Body of pancreas (tissue), 4 donors: ENCODE results near the gene REG4. TPM values are rescaled to one million over a fixed set of nuclear protein-coding genes. Genes with fewer than 3 reads are reported as not detected.
A peak's percentile ranks its signal among the peaks of the same experiment; 100 is the strongest.

Source experiments
- ATAC-seq: fragments of 150-250 bp; one replicate; pipeline ENCODE4 v1.9.1; 2016
- DNase-seq, 4 donors: peaks; one replicate each; pipeline ENCODE4 v3.0.0-alpha.2; 2019
- H3K27ac ChIP-seq, 4 donors: fragments of 200-600 bp; sonication (generic); 1 replicate in 3 of 4; 2 replicates in 1 of 4; pipeline versions ENCODE4 v1.5.1 to v1.6.1; 2016 to 2019; ENCODE audit warnings: mild to moderate bottlenecking in 1 of 4, mixed read lengths in 1 of 4, moderate library complexity in 1 of 4
- H3K27me3 ChIP-seq, 2 donors: fragments of 200-600 bp; sonication (generic); one replicate each; pipeline ENCODE4 v1.6.0; 2016; ENCODE audit warnings: mild to moderate bottlenecking in 1 of 2
- H3K36me3 ChIP-seq, 2 donors: fragments of 200-600 bp; sonication (generic); replicated peaks in 1 of 2; 2 replicates each; pipeline ENCODE4 v1.5.1; 2016; ENCODE audit warnings: low read depth in 2 of 2; ENCODE audit not compliant: insufficient read depth in 1 of 2
- H3K4me1 ChIP-seq: fragments of 200-600 bp; sonication (generic); one replicate; pipeline ENCODE4 v1.6.0; 2016
- H3K4me3 ChIP-seq, 2 donors: fragments of 200-600 bp; sonication (generic); 1 replicate in 1 of 2; 2 replicates in 1 of 2; pipeline ENCODE4 v1.5.1; 2016 to 2019
- H3K9me3 ChIP-seq, 3 donors: fragments of 200-600 bp; sonication (generic); 1 replicate in 2 of 3; 2 replicates in 1 of 3; pipeline ENCODE4 v1.5.1; 2016
- POLR2A ChIP-seq, 3 donors: fragments of 450-650 bp; IDR thresholded peaks; one replicate each; pipeline ENCODE4 v1.6.1; 2016; ENCODE audit warnings: antibody characterized with exemption in 3 of 3, mild to moderate bottlenecking in 2 of 3
- WGBS, 2 donors: methylation state at CpG; one replicate each; pipeline ENCODE4 v1.1.5; 2017; 5-methylcytosine and 5-hydroxymethylcytosine counted together
- intact Hi-C: fragments of 100-400 bp; cut with DNase I; formaldehyde crosslinking; loops from one replicate; pipeline ENCODE4 v1.15.1; 2023
- total RNA-seq, 2 donors: library from RNA; depleted of rRNA; stranded (reverse); fragments of >200 nt; gene quantifications; one replicate each; pipeline ENCODE4 v1.1.0, GENCODE V29; 2016
- TF ChIP-seq, protein P1 (sequence below), 7 experiments: fragments of 450-650 bp in 4 of 7; fragments of 200-600 bp in 3 of 7; sonication (generic) in 3 of 7; IDR thresholded peaks; one replicate each; pipeline ENCODE4 v1.5.1; 2016 to 2019; ENCODE audit warnings: antibody characterized with exemption in 7 of 7

The REG4 gene
- total RNA-seq, 2 donors from 2014 or later, result 9.2 to 30.9 TPM

DNA sequence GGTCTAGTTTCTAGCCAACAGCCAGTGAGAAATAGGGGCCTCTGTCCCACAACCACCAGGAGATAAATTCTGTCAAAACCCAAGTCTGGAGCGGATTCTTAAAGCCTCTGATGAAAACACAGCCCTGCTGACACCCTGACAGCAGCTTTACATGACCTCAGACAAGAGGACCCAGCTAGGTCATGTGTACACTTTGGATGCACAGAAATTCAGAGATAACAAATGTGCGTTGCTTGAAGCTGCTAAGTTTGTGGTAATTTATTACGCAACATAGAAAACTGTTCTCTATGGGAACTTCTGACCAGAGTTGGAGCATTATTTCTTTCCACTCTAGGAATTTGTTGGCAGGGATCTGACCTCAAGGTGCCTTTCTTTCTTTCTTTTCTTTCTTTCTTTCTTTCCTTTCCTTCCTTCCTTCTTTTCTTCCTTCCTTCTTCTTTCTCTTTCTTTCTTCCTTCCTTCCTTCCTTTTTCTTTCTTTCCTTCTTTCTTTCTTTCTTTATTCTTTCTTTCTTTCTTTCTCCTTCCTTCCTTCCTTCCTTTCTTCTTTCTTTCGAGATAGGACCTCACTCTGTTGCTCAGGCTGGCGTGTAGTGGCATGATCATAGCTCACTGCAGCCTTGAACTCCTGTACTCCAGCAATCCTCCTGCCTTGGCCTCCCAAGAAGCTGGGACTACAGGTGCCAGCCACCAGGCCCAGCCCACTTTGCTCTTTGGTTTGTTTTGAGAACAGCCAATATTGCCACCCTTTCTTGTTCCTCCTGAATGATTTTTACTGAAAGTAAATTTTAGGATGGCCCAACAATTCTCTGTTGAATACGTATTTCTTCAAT, 27.7 kb downstream of the REG4 start:
- DNase-seq (no peak), ATAC-seq (no peak)
- WGBS, 2 donors, result 61 to 74% methylated on average over 6 of the region's 6 CpGs
- no peaks in the 10 kb centered on the region for H3K9me3 ChIP-seq
- H3K4me1 ChIP-seq, result peaks cover 58% of the 10 kb centered on the region
- TF ChIP-seq, protein P1, sequence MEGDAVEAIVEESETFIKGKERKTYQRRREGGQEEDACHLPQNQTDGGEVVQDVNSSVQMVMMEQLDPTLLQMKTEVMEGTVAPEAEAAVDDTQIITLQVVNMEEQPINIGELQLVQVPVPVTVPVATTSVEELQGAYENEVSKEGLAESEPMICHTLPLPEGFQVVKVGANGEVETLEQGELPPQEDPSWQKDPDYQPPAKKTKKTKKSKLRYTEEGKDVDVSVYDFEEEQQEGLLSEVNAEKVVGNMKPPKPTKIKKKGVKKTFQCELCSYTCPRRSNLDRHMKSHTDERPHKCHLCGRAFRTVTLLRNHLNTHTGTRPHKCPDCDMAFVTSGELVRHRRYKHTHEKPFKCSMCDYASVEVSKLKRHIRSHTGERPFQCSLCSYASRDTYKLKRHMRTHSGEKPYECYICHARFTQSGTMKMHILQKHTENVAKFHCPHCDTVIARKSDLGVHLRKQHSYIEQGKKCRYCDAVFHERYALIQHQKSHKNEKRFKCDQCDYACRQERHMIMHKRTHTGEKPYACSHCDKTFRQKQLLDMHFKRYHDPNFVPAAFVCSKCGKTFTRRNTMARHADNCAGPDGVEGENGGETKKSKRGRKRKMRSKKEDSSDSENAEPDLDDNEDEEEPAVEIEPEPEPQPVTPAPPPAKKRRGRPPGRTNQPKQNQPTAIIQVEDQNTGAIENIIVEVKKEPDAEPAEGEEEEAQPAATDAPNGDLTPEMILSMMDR (IDR thresholded peaks at IDR 0.05), result no peak
- no peak for TF ChIP-seq POLR2A (IDR thresholded peaks at IDR 0.05)
- intact Hi-C loops, result no loop called here
- H3K4me3 ChIP-seq, result no peak overlapping the region
- no peaks in the 10 kb centered on the region for H3K27me3 ChIP-seq
- H3K36me3 ChIP-seq, result no peaks in the 10 kb centered on the region
- peak overlapping the region in 2 of 4 donors; percentile 8 to 20 for H3K27ac ChIP-seq

DNA sequence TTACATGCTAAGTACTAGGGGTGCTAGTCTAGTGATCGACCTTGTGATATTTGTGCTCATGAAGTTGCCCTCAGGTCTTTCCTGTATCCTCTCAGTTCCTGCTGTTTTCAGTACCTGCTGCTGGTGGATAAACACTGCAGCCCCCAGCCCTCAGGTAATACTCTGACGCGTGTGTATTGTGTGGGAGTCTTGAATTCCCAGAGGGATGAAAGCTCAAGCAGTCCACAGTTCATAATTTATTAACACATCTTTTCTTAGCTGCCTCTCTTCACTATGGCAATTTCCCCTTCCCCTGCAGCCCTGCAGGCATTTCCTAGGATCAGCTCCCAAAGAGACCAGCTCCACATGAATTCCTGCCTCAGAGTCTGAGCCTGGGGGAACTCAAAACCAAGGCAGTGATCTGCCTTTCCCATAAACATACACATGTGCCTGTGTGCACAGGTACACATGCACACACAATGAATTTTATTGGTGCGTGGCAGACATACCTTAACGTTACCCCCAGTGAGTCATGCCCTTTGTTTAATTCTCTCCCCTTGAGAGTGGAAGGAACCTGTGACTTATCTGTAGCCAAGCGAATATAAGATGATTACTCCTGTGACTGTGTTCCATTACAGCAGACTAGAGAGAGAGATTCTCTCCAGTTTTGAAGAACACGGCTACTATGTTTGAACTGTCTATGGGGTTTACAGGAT, 28.5 kb downstream of the REG4 start:
- H3K4me1 ChIP-seq, result peaks cover 52% of the 10 kb centered on the region
- TF ChIP-seq, protein P1 (IDR thresholded peaks at IDR 0.05), result no peak
- TF ChIP-seq POLR2A (IDR thresholded peaks at IDR 0.05), result no peak
- no peak for ATAC-seq
- DNase-seq, result no peak
- H3K9me3 ChIP-seq, result no peaks in the 10 kb centered on the region
- intact Hi-C loops, result no loop called here
- 73 to 78% methylated on average over 7 of the region's 7 CpGs for WGBS, 2 donors
- no peaks in the 10 kb centered on the region for H3K27me3 ChIP-seq
- no peak overlapping the region for H3K4me3 ChIP-seq
- no peaks in the 10 kb centered on the region for H3K36me3 ChIP-seq
- no peak overlapping the region for H3K27ac ChIP-seq

DNA sequence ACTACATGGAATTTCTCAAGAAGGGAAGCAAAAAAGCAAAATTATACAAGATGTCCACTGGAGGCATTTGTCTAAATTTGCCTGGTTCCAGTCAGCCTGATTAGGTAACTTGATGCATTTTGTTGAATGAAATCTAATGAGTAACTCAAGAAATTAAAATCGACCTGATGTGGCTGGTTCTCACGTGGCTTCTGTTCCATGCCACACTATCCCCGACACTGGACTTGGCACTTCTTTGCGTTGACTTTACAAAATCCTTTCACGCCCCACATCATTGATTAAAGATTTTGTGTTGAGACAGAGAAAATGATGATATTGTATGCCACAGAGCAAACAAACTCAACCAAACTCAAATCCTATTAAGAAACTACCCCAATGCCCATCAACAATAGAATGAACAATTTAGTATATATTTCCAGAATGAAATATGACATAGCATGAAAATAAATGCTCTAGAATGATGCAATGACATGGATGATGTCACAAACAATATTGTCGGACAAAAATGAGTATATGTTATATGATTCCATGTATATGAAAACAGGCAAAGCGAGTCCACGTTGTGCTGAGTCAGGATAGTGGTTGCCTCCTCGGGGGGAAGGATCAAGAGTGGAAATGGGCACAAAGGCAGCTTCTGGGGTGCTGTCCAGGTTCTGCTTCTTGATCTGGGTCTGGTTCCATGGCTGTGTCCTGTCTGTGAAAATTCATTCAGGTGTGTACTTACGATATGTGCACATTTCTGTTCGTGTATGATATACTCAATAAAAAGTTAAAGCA, 29.6 kb downstream of the REG4 start:
- no peaks in the 10 kb centered on the region for H3K9me3 ChIP-seq
- H3K36me3 ChIP-seq, result no peaks in the 10 kb centered on the region
- intact Hi-C loops, result no loop called here
- TF ChIP-seq POLR2A (IDR thresholded peaks at IDR 0.05), result no peak
- TF ChIP-seq, protein P1 (IDR thresholded peaks at IDR 0.05), result no peak
- H3K4me3 ChIP-seq, result no peak overlapping the region
- H3K4me1 ChIP-seq, result peaks cover 45% of the 10 kb centered on the region
- DNase-seq (no peak), ATAC-seq (no peak)
- H3K27me3 ChIP-seq, result no peaks in the 10 kb centered on the region
- no peak overlapping the region for H3K27ac ChIP-seq
- WGBS, 2 donors, result 91 to 95% methylated on average over 11 of the region's 11 CpGs

DNA sequence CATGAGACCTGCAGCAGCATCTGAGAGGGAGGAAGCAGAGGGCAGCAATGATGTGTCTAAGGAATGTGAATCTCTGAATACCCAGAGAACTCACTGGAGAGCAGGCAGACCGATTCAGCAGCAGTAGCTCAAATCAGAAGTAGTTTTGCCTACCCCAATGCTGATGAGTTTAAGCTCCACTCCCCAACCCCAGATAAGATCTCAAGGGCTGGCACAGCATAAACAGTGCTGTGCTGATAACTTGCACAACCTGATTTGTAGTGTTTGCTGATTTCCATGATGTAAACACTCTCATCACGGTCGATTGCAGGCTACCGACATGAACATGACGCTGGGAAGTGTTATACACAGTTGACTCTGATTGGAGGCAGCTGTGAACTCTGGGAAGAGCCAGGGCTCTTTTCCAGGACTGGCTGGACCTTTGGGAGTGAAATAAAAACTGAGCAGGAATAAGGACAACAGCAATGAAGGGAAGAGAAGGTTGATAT, 31.3 kb downstream of the REG4 start:
- H3K36me3 ChIP-seq, result no peaks in the 10 kb centered on the region
- ATAC-seq (peak; percentile 84), DNase-seq (peak; percentile 30 to 68 (median 54))
- 4 to 14% methylated on average over 5 of the region's 5 CpGs for WGBS, 2 donors
- H3K4me1 ChIP-seq, result peaks cover 35% of the 10 kb centered on the region
- no peaks in the 10 kb centered on the region for H3K9me3 ChIP-seq
- H3K4me3 ChIP-seq, result no peak overlapping the region
- TF ChIP-seq, protein P1 (IDR thresholded peaks at IDR 0.05), result no peak
- no peak for TF ChIP-seq POLR2A (IDR thresholded peaks at IDR 0.05)
- H3K27me3 ChIP-seq, result no peaks in the 10 kb centered on the region
- peak overlapping the region; percentile 45 to 72 (median 62) for H3K27ac ChIP-seq
- intact Hi-C loops, result no loop called here
